Right atrium auricular region (tissue), 2 donors: ENCODE data around the gene FAM32A. TPM values are rescaled to one million over a fixed set of nuclear protein-coding genes. Genes with fewer than 3 reads are reported as not detected.

Experiments used
- DNase-seq: peaks from one replicate; pipeline ENCODE4 v3.0.0-alpha.2; 2019; ENCODE audit warnings: low spot score
- H3K27ac ChIP-seq, 2 donors: fragments of 200-600 bp; sonication (generic); 1 replicate in 1 of 2; 2 replicates in 1 of 2; pipeline ENCODE4 v1.5.1; 2016 to 2019
- H3K27me3 ChIP-seq, 2 donors: fragments of 200-600 bp; sonication (generic); one replicate each; pipeline versions ENCODE4 v1.5.1 to v1.6.0; 2017 to 2019
- H3K36me3 ChIP-seq: fragments of 200-600 bp; sonication (generic); one replicate; pipeline ENCODE4 v1.5.1; 2016
- H3K4me1 ChIP-seq, 2 donors: fragments of 200-600 bp; sonication (generic); one replicate each; pipeline versions ENCODE4 v1.5.1 to v1.6.0; 2017 to 2019
- H3K4me3 ChIP-seq, 2 donors: fragments of 200-600 bp; sonication (generic); 1 replicate in 1 of 2; 2 replicates in 1 of 2; pipeline ENCODE4 v1.5.1; 2017 to 2019; ENCODE audit warnings: mild to moderate bottlenecking in 1 of 2, moderate library complexity in 1 of 2
- H3K9me3 ChIP-seq, 2 donors: fragments of 200-600 bp; sonication (generic); one replicate each; pipeline ENCODE4 v1.5.1; 2019
- CTCF ChIP-seq, 2 donors: fragments of 200-600 bp; sonication (generic); IDR thresholded peaks; one replicate each; pipeline ENCODE4 v1.5.1; 2019; ENCODE audit warnings: antibody characterized with exemption in 2 of 2
- total RNA-seq, 2 donors: library from RNA; depleted of rRNA; stranded (reverse); fragments of >200 nt; gene quantifications; one replicate each; pipeline ENCODE4 v1.1.0, GENCODE V29; 2016

Gene FAM32A
- total RNA-seq, 2 donors from 2014 or later, result 56.8 to 61.7 TPM

- Histone ChIP-seq H3K36me3 (peaks cover 65% of the 10 kb centered on the region), H3K4me1 (peaks cover 0 to 11% of the 10 kb centered on the region in 2 donors), H3K27ac (no peak overlapping the region), H3K27me3 (no peaks in the 10 kb centered on the region), H3K4me3 (no peak overlapping the region), H3K9me3 (peaks cover 11 to 23% of the 10 kb centered on the region in 2 donors)
- no peak for DNase-seq
- TF ChIP-seq CTCF (IDR thresholded peaks at IDR 0.05), result no peak
These were observed 31.8 kb downstream of the FAM32A start for GRCh38 chr19:16216744-16217670.

- H3K27ac ChIP-seq, result no peak overlapping the region
- peaks cover 0 to 11% of the 10 kb centered on the region in 2 donors for H3K4me1 ChIP-seq
- no peaks in the 10 kb centered on the region for H3K27me3 ChIP-seq
- H3K9me3 ChIP-seq, result peaks cover 11 to 29% of the 10 kb centered on the region in 2 donors
- H3K36me3 ChIP-seq, result peaks cover 67% of the 10 kb centered on the region
- DNase-seq, result no peak
- H3K4me3 ChIP-seq, result no peak overlapping the region
- no peak for TF ChIP-seq CTCF (IDR thresholded peaks at IDR 0.05)
These were observed 32.7 kb downstream of the FAM32A start for GRCh38 chr19:16217716-16218451.

GRCh38 chr19:16218851-16219250 lies 33.6 kb downstream of the FAM32A start:
- no peak for TF ChIP-seq CTCF (IDR thresholded peaks at IDR 0.05)

DNA sequence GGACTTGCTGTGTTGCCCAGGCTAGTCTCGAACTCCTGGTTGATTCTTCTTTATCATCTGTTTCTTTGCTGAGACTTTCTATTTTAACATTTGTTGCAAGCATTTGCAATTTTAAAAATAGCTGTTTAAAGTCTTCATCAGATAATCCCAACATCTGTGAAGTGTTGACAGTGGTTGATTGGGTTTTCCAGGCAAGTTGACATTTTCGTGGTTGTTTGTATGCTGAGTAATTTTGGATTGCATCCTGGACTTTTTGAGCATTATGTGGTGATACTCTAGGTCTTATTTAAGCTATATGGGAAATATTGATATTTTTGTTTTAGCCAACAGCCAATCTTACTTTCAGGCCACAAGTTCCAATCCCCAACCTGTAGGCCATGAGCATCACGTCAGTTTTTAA lies 37.6 kb downstream of the FAM32A start:
- no peak for TF ChIP-seq CTCF (IDR thresholded peaks at IDR 0.05)
- Histone ChIP-seq H3K27ac (no peak overlapping the region), H3K36me3 (peaks cover 87% of the 10 kb centered on the region)

More at GRCh38 chr19:16218851-16219250, 33.6 kb downstream of the FAM32A start:
- Histone ChIP-seq H3K27ac (no peak overlapping the region), H3K4me1 (peaks cover 0 to 11% of the 10 kb centered on the region in 2 donors), H3K36me3 (peaks cover 77% of the 10 kb centered on the region), H3K9me3 (peaks cover 11 to 29% of the 10 kb centered on the region in 2 donors), H3K4me3 (no peak overlapping the region), H3K27me3 (no peaks in the 10 kb centered on the region)
- no peak for DNase-seq

DNA sequence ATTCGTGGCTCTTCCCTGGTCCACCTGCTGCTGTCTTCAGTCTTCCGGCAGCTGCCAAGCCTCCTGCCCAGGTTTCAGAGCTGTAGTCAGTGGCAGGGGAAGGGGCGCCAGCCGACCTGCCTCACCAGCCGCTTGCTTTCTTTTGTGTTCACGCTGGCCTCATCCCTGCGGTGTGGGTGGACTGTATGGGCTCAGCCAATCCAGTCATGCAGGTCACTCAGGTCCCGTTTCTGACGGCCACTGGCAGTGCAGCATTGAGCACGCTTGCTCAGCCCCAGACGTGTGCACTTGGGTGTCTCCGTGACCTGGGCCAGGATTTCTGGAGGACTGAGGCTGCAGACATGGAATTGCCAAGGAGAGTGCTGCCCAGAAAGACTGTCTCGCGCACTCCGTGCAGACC lies 38.5 kb downstream of the FAM32A start:
- Histone ChIP-seq H3K9me3 (peaks cover 11 to 29% of the 10 kb centered on the region in 2 donors), H3K27me3 (no peaks in the 10 kb centered on the region), H3K4me3 (no peak overlapping the region), H3K27ac (no peak overlapping the region), H3K36me3 (peaks cover 87% of the 10 kb centered on the region), H3K4me1 (no peaks in the 10 kb centered on the region)
- no peak for DNase-seq
- no peak for TF ChIP-seq CTCF (IDR thresholded peaks at IDR 0.05)

More for the DNA sequence above, 37.6 kb downstream of the FAM32A start:
- H3K4me3 ChIP-seq, result no peak overlapping the region
- peaks cover 11 to 29% of the 10 kb centered on the region in 2 donors for H3K9me3 ChIP-seq
- no peaks in the 10 kb centered on the region for H3K27me3 ChIP-seq
- H3K4me1 ChIP-seq, result no peaks in the 10 kb centered on the region
- no peak for DNase-seq
